B cell (primary cell): ENCODE results near the gene MECR. TPM values are rescaled to one million over a fixed set of nuclear protein-coding genes. Genes with fewer than 3 reads are reported as not detected.

ENCODE experiments used
- ATAC-seq: fragments of 200-7000 bp; cut with Tn5 transposase; one replicate; pipeline ENCODE4 v1.10.0; 2021; ENCODE audit warnings: low read depth, mild to moderate bottlenecking, moderate number of reproducible peaks, moderate library complexity
- CTCF ChIA-PET: fragments of 350-600 bp; sonication (Branson Sonifier 250); formaldehyde crosslinking; loops from one replicate; lab custom pipeline; 2021; ENCODE audit warnings: antibody characterized with exemption, inconsistent platforms; lab: Charles Lee
- POLR2A ChIA-PET: fragments of 350-600 bp; sonication (Branson Sonifier 250); formaldehyde crosslinking; loops from one replicate; lab custom pipeline; 2021; ENCODE audit warnings: antibody characterized with exemption; lab: Charles Lee
- DNase-seq: peaks from one replicate; pipeline ENCODE4 v3.0.0; 2013
- H2AFZ ChIP-seq: 2 replicates; pipeline ENCODE4 v1.6.1; 2012; ENCODE audit warnings: mild to moderate bottlenecking, low read depth, low read length; ENCODE audit not compliant: insufficient read depth, poor library complexity, severe bottlenecking
- H3K27ac ChIP-seq, 2 donors: 1 replicate in 1 of 2; 2 replicates in 1 of 2; pipeline ENCODE4 v1.5.1; 2012 to 2013; ENCODE audit warnings: low read length in 2 of 2, mild to moderate bottlenecking in 2 of 2, moderate library complexity in 1 of 2
- H3K27me3 ChIP-seq, 4 experiments: fragments of 200-600 bp in 1 of 4; sonication (generic) in 1 of 4; replicated peaks in 1 of 4; 1 replicate in 2 of 4; 2 replicates in 2 of 4; pipeline versions ENCODE4 v1.6.1 to v1.7.0; 2013 to 2016; ENCODE audit warnings: low read length in 3 of 4, mild to moderate bottlenecking in 2 of 4, mixed read lengths in 1 of 4, moderate library complexity in 1 of 4; ENCODE audit not compliant: insufficient read depth in 4 of 4, control insufficient read depth in 3 of 4; ENCODE audit errors: control extremely low read depth in 1 of 4
- H3K36me3 ChIP-seq, 2 experiments: replicated peaks in 1 of 2; 1 replicate in 1 of 2; 2 replicates in 1 of 2; pipeline versions ENCODE4 v1.6.1 to v1.7.1; 2013; ENCODE audit warnings: low read length in 1 of 2; ENCODE audit not compliant: insufficient read depth in 2 of 2, control insufficient read depth in 1 of 2; ENCODE audit errors: control extremely low read depth in 1 of 2, extremely low read depth in 1 of 2
- H3K4me1 ChIP-seq, 2 donors: fragments of 200-600 bp in 1 of 2; sonication (generic) in 1 of 2; 1 replicate in 1 of 2; 2 replicates in 1 of 2; pipeline versions ENCODE4 v1.5.1 to v1.6.1; 2013 to 2017; ENCODE audit warnings: low read length in 2 of 2; ENCODE audit not compliant: control insufficient read depth in 2 of 2, insufficient read depth in 2 of 2
- H3K4me2 ChIP-seq: replicated peaks from 2 replicates; pipeline ENCODE3; 2012; ENCODE audit warnings: mild to moderate bottlenecking, low read depth, low read length; ENCODE audit not compliant: poor library complexity, severe bottlenecking
- H3K4me3 ChIP-seq, 5 experiments: fragments of 200-600 bp in 1 of 5; sonication (generic) in 1 of 5; 1 replicate in 3 of 5; 2 replicates in 2 of 5; pipeline versions ENCODE4 v1.5.1 to v1.7.0; 2011 to 2016; ENCODE audit warnings: low read length in 4 of 5, mild to moderate bottlenecking in 4 of 5, low read depth in 2 of 5, control low read depth in 1 of 5, moderate library complexity in 1 of 5; ENCODE audit not compliant: insufficient read depth in 1 of 5; ENCODE audit errors: control extremely low read depth in 1 of 5, extremely low read depth in 1 of 5
- H3K79me2 ChIP-seq: fragments of 200-600 bp; sonication (generic); one replicate; pipeline ENCODE4 v1.6.0; 2016; ENCODE audit warnings: low read length; ENCODE audit not compliant: control insufficient read depth, insufficient read depth
- H3K9ac ChIP-seq: fragments of 200-600 bp; sonication (generic); 2 replicates; pipeline ENCODE4 v1.6.1; 2017; ENCODE audit warnings: mild to moderate bottlenecking, low read length, moderate library complexity
- H3K9me3 ChIP-seq, 3 donors: one replicate each; pipeline versions ENCODE4 v1.6.1 to v1.7.1; 2013; ENCODE audit warnings: low read length in 2 of 3; ENCODE audit not compliant: control insufficient read depth in 2 of 3, insufficient read depth in 1 of 3; ENCODE audit errors: control extremely low read depth in 1 of 3
- H4K20me1 ChIP-seq: 2 replicates; pipeline ENCODE4 v1.6.0; 2012; ENCODE audit warnings: mild to moderate bottlenecking, low read length; ENCODE audit not compliant: insufficient read depth, control insufficient read depth, poor library complexity, severe bottlenecking
- H3K27ac Mint-ChIP-seq: one replicate; pipeline ENCODE4 v1.8.0; 2021; ENCODE audit warnings: mixed read lengths
- H3K27me3 Mint-ChIP-seq: one replicate; pipeline ENCODE4 v1.8.0; 2021; ENCODE audit warnings: mixed read lengths
- H3K4me1 Mint-ChIP-seq: one replicate; pipeline ENCODE4 v1.8.0; 2021; ENCODE audit warnings: mixed read lengths
- H3K4me3 Mint-ChIP-seq: one replicate; pipeline ENCODE4 v1.8.0; 2021; ENCODE audit warnings: mixed read lengths
- H3K9me3 Mint-ChIP-seq: one replicate; pipeline ENCODE4 v1.8.0; 2022; ENCODE audit warnings: mixed read lengths; ENCODE audit not compliant: insufficient read depth
- CTCF ChIP-seq: fragments of 200-600 bp; IDR thresholded peaks from one replicate; pipeline ENCODE4 v1.8.0; 2022; ENCODE audit warnings: antibody characterized with exemption, mild to moderate bottlenecking
- EZH2 ChIP-seq: IDR thresholded peaks from 2 replicates; pipeline ENCODE4 v1.6.1; 2012; ENCODE audit warnings: borderline replicate concordance, low read depth, mild to moderate bottlenecking, moderate library complexity, low read length; ENCODE audit not compliant: insufficient read depth, poor library complexity, severe bottlenecking
- WGBS: methylation state at CpG from one replicate; pipeline ENCODE4 v1.1.5; 2013; ENCODE audit warnings: missing lambda C conversion rate; ENCODE audit not compliant: insufficient coverage; 5-methylcytosine and 5-hydroxymethylcytosine counted together
- intact Hi-C: fragments of 100-400 bp; cut with micrococcal nuclease; formaldehyde crosslinking; loops from one replicate; pipeline ENCODE4 v1.10.0; 2022
- polyA plus RNA-seq: library from polyadenylated mRNA; depleted of rRNA; stranded (reverse); fragments of >200 nt; gene quantifications from 2 replicates; pipeline ENCODE4 v1.2.3, GENCODE V29; 2012
- total RNA-seq, 2 donors: library from RNA; stranded (reverse); fragments of 120-200 nt in 1 of 2; gene quantifications; 1 replicate in 1 of 2; 2 replicates in 1 of 2; pipeline versions ENCODE4 v1.2.3 to v1.2.4, GENCODE V29; 2013 to 2022

Gene MECR
- total and polyA plus RNA-seq, 2 donors (not counting 1 experiment from before 2014, with no cell fraction given) = 15.9 to 16.2 TPM

GRCh38 chr1:29223521-29223920, 7.2 kb downstream of the MECR start:
- WGBS = 98% methylated on average over 6 of the region's 6 CpGs
- Mint-ChIP-seq H3K4me1 (no peaks in the 10 kb centered on the region), H3K9me3 (no peaks in the 10 kb centered on the region), H3K27ac (no peak overlapping the region), H3K4me3 (no peak overlapping the region), H3K27me3 (no peaks in the 10 kb centered on the region)
- H3K27me3 ChIP-seq = no peaks in the 10 kb centered on the region
- no peaks in the 10 kb centered on the region for H3K4me1 ChIP-seq
- no peak overlapping the region for H2AFZ ChIP-seq
- DNase-seq (no peak), ATAC-seq (no peak)
- no peaks in the 10 kb centered on the region for H4K20me1 ChIP-seq
- TF ChIP-seq EZH2 (no peak), CTCF (no peak)
- peaks cover 3 to 23% of the 10 kb centered on the region in 2 experiments for H3K36me3 ChIP-seq
- CTCF ChIA-PET = no interaction called here
- no peak overlapping the region for H3K27ac ChIP-seq
- no peak overlapping the region for H3K4me3 ChIP-seq
- no peaks in the 10 kb centered on the region for H3K9me3 ChIP-seq
- H3K79me2 ChIP-seq = peaks cover 2% of the 10 kb centered on the region
- POLR2A ChIA-PET = no interaction called here
- no peak overlapping the region for H3K9ac ChIP-seq
- intact Hi-C loops = no loop called here
- H3K4me2 ChIP-seq = no peak overlapping the region

- H3K27ac Mint-ChIP-seq = no peak overlapping the region
Measured at GRCh38 chr1:29222686-29223085, 8.0 kb downstream of the MECR start.

More at GRCh38 chr1:29222686-29223085, 8.0 kb downstream of the MECR start:
- POLR2A ChIA-PET = no interaction called here
- H3K9ac ChIP-seq = no peak overlapping the region
- no peaks in the 10 kb centered on the region for H3K79me2 ChIP-seq
- no peaks in the 10 kb centered on the region for H3K4me1 Mint-ChIP-seq
- H3K4me3 ChIP-seq = no peak overlapping the region
- no peak overlapping the region for H3K4me3 Mint-ChIP-seq
- WGBS = no CpG with 5 or more reads among the region's 1 CpG
- H3K4me2 ChIP-seq = no peak overlapping the region
- H2AFZ ChIP-seq = no peak overlapping the region
- H3K9me3 Mint-ChIP-seq = no peaks in the 10 kb centered on the region
- H3K27me3 Mint-ChIP-seq = no peaks in the 10 kb centered on the region
- no peaks in the 10 kb centered on the region for H3K27me3 ChIP-seq
- ATAC-seq (no peak), DNase-seq (no peak)
- no peaks in the 10 kb centered on the region for H3K9me3 ChIP-seq
- H3K4me1 ChIP-seq = no peaks in the 10 kb centered on the region
- TF ChIP-seq CTCF = no peak
- no peak for TF ChIP-seq EZH2
- no peaks in the 10 kb centered on the region for H4K20me1 ChIP-seq
- H3K27ac ChIP-seq = no peak overlapping the region
- CTCF ChIA-PET = interaction anchor here (0.8 kb wide), 1 partner anchor 197 kb away, joined by 3 read pairs; no protein-coding TSS in a partner anchor
- intact Hi-C loops = no loop called here
- H3K36me3 ChIP-seq = peaks cover 3 to 23% of the 10 kb centered on the region in 2 experiments
